IMR-90 (cell line): Measurements from ENCODE around the gene SARNP. TPM values are rescaled to one million over a fixed set of nuclear protein-coding genes. Genes with fewer than 3 reads are reported as not detected.

Experiments used
- ATAC-seq: fragments of 200-7000 bp; cut with Tn5 transposase; 2 replicates; pipeline ENCODE4 v1.9.1; 2020; ENCODE audit warnings: low read depth, mild to moderate bottlenecking, moderate library complexity
- BruUV-seq: library from RNA; stranded (reverse); fragments of 400-500 nt; replicated peaks from 2 replicates; lab custom pipeline; 2021; lab: Mats Ljungman, UMichigan
- CTCF ChIA-PET: fragments of 300-600 bp; formaldehyde crosslinking; extraction: SDS; loops from one replicate; lab custom pipeline; 2021; ENCODE audit warnings: antibody characterized with exemption; lab: Yijun Ruan, JAX
- POLR2A ChIA-PET: fragments of 300-600 bp; sonication (Branson Sonifier 250); formaldehyde crosslinking; loops from one replicate; lab custom pipeline; 2022; ENCODE audit warnings: antibody characterized with exemption; ENCODE audit not compliant: unreplicated experiment; lab: Charles Lee
- DNase-seq: peaks from one replicate; pipeline ENCODE4 v3.0.0; 2013
- H2AFZ ChIP-seq: replicated peaks from 2 replicates; pipeline ENCODE3; 2013; ENCODE audit warnings: low read length, mild to moderate bottlenecking; ENCODE audit not compliant: poor library complexity
- H2AK5ac ChIP-seq: 2 replicates; pipeline ENCODE4 v1.6.1; 2013; ENCODE audit warnings: low read depth, low read length, inconsistent platforms
- H2AK9ac ChIP-seq: replicated peaks from 2 replicates; pipeline ENCODE3; 2013; ENCODE audit warnings: mild to moderate bottlenecking, low read depth, low read length, moderate library complexity; ENCODE audit not compliant: poor library complexity
- H2BK120ac ChIP-seq: 2 replicates; pipeline ENCODE4 v1.6.1; 2013; ENCODE audit warnings: low read depth, low read length, inconsistent platforms
- H2BK15ac ChIP-seq: 3 replicates; pipeline ENCODE4 v1.6.1; 2013; ENCODE audit warnings: low read depth, low read length, inconsistent platforms
- H2BK20ac ChIP-seq: 2 replicates; pipeline ENCODE4 v1.6.1; 2013; ENCODE audit warnings: low read depth, mild to moderate bottlenecking, inconsistent platforms, low read length, moderate library complexity
- H2BK5ac ChIP-seq: 2 replicates; pipeline ENCODE4 v1.6.1; 2013; ENCODE audit warnings: mild to moderate bottlenecking, low read depth, low read length, inconsistent platforms; ENCODE audit not compliant: poor library complexity, severe bottlenecking
- H3K14ac ChIP-seq: replicated peaks from 2 replicates; pipeline ENCODE4 v1.6.1; 2013; ENCODE audit warnings: low read depth, low read length, inconsistent platforms
- H3K18ac ChIP-seq: 2 replicates; pipeline ENCODE4 v1.6.1; 2013; ENCODE audit warnings: low read depth, low read length, control low read depth
- H3K23ac ChIP-seq: 2 replicates; pipeline ENCODE4 v1.6.1; 2013; ENCODE audit warnings: low read depth, low read length, inconsistent platforms
- H3K27ac ChIP-seq: 2 replicates; pipeline ENCODE4 v1.5.1; 2013; ENCODE audit warnings: mild to moderate bottlenecking, control low read depth, low read length; ENCODE audit not compliant: insufficient read depth
- H3K27me3 ChIP-seq: 2 replicates; pipeline ENCODE4 v1.6.1; 2013; ENCODE audit warnings: low read length; ENCODE audit not compliant: control insufficient read depth, insufficient read depth
- H3K36me3 ChIP-seq: 2 replicates; pipeline ENCODE4 v1.6.1; 2013; ENCODE audit warnings: low read length, mixed read lengths; ENCODE audit not compliant: control insufficient read depth, insufficient read depth
- H3K4ac ChIP-seq: 2 replicates; pipeline ENCODE4 v1.6.1; 2013; ENCODE audit warnings: low read depth, low read length, inconsistent platforms
- H3K4me1 ChIP-seq: 2 replicates; pipeline ENCODE4 v1.6.1; 2013; ENCODE audit warnings: low read length, mixed read lengths; ENCODE audit not compliant: control insufficient read depth, insufficient read depth
- H3K4me2 ChIP-seq: 2 replicates; pipeline ENCODE4 v1.6.1; 2013; ENCODE audit warnings: low read depth, mild to moderate bottlenecking, control low read depth, low read length, moderate library complexity
- H3K4me3 ChIP-seq: 2 replicates; pipeline ENCODE4 v1.5.1; 2013; ENCODE audit warnings: low read depth, mild to moderate bottlenecking, control low read depth, low read length, moderate library complexity; ENCODE audit not compliant: insufficient read depth
- H3K56ac ChIP-seq: 2 replicates; pipeline ENCODE4 v1.6.1; 2013; ENCODE audit warnings: low read length, inconsistent platforms; ENCODE audit not compliant: insufficient read depth; ENCODE audit errors: extremely low read depth
- H3K79me1 ChIP-seq, 2 experiments: 2 replicates each; pipeline ENCODE4 v1.6.1; 2013; ENCODE audit warnings: low read length in 2 of 2, inconsistent platforms in 1 of 2, low read depth in 1 of 2
- H3K9ac ChIP-seq: 2 replicates; pipeline ENCODE4 v1.6.1; 2013; ENCODE audit warnings: low read depth, low read length, control low read depth
- H3K9me1 ChIP-seq: 2 replicates; pipeline ENCODE4 v1.6.1; 2013; ENCODE audit warnings: low read length, inconsistent platforms; ENCODE audit not compliant: insufficient read depth
- H3K9me3 ChIP-seq: 2 replicates; pipeline ENCODE4 v1.6.1; 2013; ENCODE audit warnings: low read length; ENCODE audit not compliant: control insufficient read depth, insufficient read depth
- H4K20me1 ChIP-seq: 2 replicates; pipeline ENCODE4 v1.6.1; 2013; ENCODE audit warnings: low read length, inconsistent platforms; ENCODE audit not compliant: insufficient read depth
- H4K5ac ChIP-seq: 2 replicates; pipeline ENCODE4 v1.6.1; 2013; ENCODE audit warnings: mild to moderate bottlenecking, low read depth, low read length, control low read depth
- H4K8ac ChIP-seq, 2 experiments: 2 replicates each; pipeline ENCODE4 v1.6.1; 2013; ENCODE audit warnings: low read depth in 2 of 2, low read length in 2 of 2, control low read depth in 1 of 2, inconsistent platforms in 1 of 2
- H4K91ac ChIP-seq: 2 replicates; pipeline ENCODE4 v1.6.1; 2013; ENCODE audit warnings: low read depth, low read length, inconsistent platforms; ENCODE audit not compliant: insufficient read depth
- BHLHE40 ChIP-seq: fragments of 150-350 bp; IDR thresholded peaks from 2 replicates; pipeline ENCODE4 v1.6.1; 2016; ENCODE audit warnings: mild to moderate bottlenecking, low read depth, low read length
- CTCF ChIP-seq: conservative IDR thresholded peaks from 2 replicates; pipeline ENCODE4 v1.5.1; 2012; ENCODE audit warnings: mild to moderate bottlenecking, low read depth, low read length, improper control_type of control experiment
- ELK1 ChIP-seq: fragments of 150-350 bp; IDR thresholded peaks from 2 replicates; pipeline ENCODE4 v1.6.1; 2016; ENCODE audit warnings: low read depth, mild to moderate bottlenecking, low read length, moderate library complexity, borderline replicate concordance
- FOS ChIP-seq: fragments of 150-350 bp; IDR thresholded peaks from 2 replicates; pipeline ENCODE4 v1.6.1; 2016; ENCODE audit warnings: low read depth, low read length
- POLR2A ChIP-seq: IDR thresholded peaks from 2 replicates; pipeline ENCODE4 v1.6.1; 2012; ENCODE audit warnings: mild to moderate bottlenecking, low read depth, low read length
- RAD21 ChIP-seq: IDR thresholded peaks from 2 replicates; pipeline ENCODE4 v1.6.1; 2012; ENCODE audit warnings: low read length, improper control_type of control experiment
- RFX5 ChIP-seq: IDR thresholded peaks from 2 replicates; pipeline ENCODE4 v1.8.0; 2012; ENCODE audit warnings: low read depth, mild to moderate bottlenecking, low read length, moderate library complexity
- WGBS, 2 experiments: methylation state at CpG; one replicate each; pipeline versions ENCODE4 v1.1.5 to v1.1.7; 2013; ENCODE audit warnings: missing lambda C conversion rate in 2 of 2; ENCODE audit not compliant: insufficient read length in 1 of 2; ENCODE audit errors: extremely low coverage in 2 of 2; 5-methylcytosine and 5-hydroxymethylcytosine counted together
- dilution Hi-C: fragments of 300-500 bp; cut with HindIII; formaldehyde crosslinking; loops from one replicate; pipeline ENCODE4 v1.14.3; 2018; ENCODE audit warnings: low sequenced_read_pairs; ENCODE audit not compliant: unreplicated experiment
- in situ Hi-C: fragments of 300-500 bp; cut with MboI; formaldehyde crosslinking; loops from 3 replicates; pipeline ENCODE4 v1.14.3; 2019; ENCODE audit warnings: low sequenced_read_pairs, inconsistent platforms, mixed read lengths
- intact Hi-C: fragments of 100-400 bp; cut with micrococcal nuclease; formaldehyde crosslinking; loops from 2 replicates; pipeline ENCODE4 v1.10.0; 2022
- polyA plus RNA-seq, 3 experiments: library from polyadenylated mRNA; depleted of rRNA; stranded (reverse); fragments of >200 nt; gene quantifications; 2 replicates each; pipeline ENCODE4 v1.2.3, GENCODE V29; 2012; ENCODE audit warnings: low replicate concordance in 1 of 3
- total RNA-seq: library from RNA; depleted of rRNA; stranded (reverse); fragments of >200 nt; gene quantifications from 2 replicates; pipeline ENCODE4 v1.2.3, GENCODE V29; 2012

The SARNP gene
- total and polyA plus RNA-seq, 2 of the 4 experiments (the other 2 are of a cell fraction), result 46.8 to 103 TPM

GRCh38 chr12:55717011-55718007 is 100.2 kb downstream of the SARNP start:
- Histone ChIP-seq H3K9me1 (peaks cover 32% of the 10 kb centered on the region), H2AFZ (peak overlapping the region; percentile 65), H2BK120ac (peak overlapping the region; percentile 59), H2BK20ac (0 out of 2 replicates have a peak overlapping the region, but pooled peaks have one; percentile 26), H3K27me3 (no peaks in the 10 kb centered on the region), H4K5ac (peak overlapping the region; percentile 26; the same call in 1 of the 2 replicates), H3K23ac (peak overlapping the region; percentile 80), H3K4me3 (peak overlapping the region; percentile 78), H2BK5ac (peak overlapping the region; percentile 71), H2AK9ac (peak overlapping the region; percentile 78), H3K14ac (peak overlapping the region; percentile 65), H3K9ac (peak overlapping the region; percentile 70; the same call in 1 of the 2 replicates), H2BK15ac (peak overlapping the region; percentile 47; the same call in 1 of the 3 replicates), H4K8ac (peak overlapping the region; percentile 83 to 95), H3K9me3 (no peaks in the 10 kb centered on the region), H3K4ac (peak overlapping the region; percentile 82), H2AK5ac (peak overlapping the region; percentile 98), H3K4me1 (peaks cover 42% of the 10 kb centered on the region), H3K27ac (peak overlapping the region; percentile 38), H3K56ac (no peak overlapping the region), H4K91ac (peak overlapping the region; percentile 78), H3K4me2 (peak overlapping the region; percentile 94), H3K18ac (peak overlapping the region; percentile 11; the same call in 1 of the 2 replicates), H4K20me1 (peaks cover 16% of the 10 kb centered on the region), H3K79me1 (peaks cover 17 to 53% of the 10 kb centered on the region in 2 experiments), H3K36me3 (no peaks in the 10 kb centered on the region)
- dilution Hi-C loops, result no loop called here
- peak; percentile 86 for DNase-seq
- in situ Hi-C loops, result no loop called here
- intact Hi-C loops, result no loop called here
- POLR2A ChIA-PET, result no interaction called here
- CTCF ChIA-PET, result no interaction called here
- 50% methylated on average over 2 of the region's 8 CpGs; no CpG with 5 or more reads in 1 of the 2 experiments for WGBS, 2 experiments
- BruUV-seq, result no TSS peak
- TF ChIP-seq BHLHE40 (peak; percentile 77), CTCF (no peak), RAD21 (no peak; the same call in 1 of the 2 replicates), POLR2A (no peak), FOS (peak; percentile 86), ELK1 (no peak), RFX5 (no peak)
- no peak for ATAC-seq
